GM19328 (cell line): ENCODE results near the gene LDAH.

Experiments
- ATAC-seq: cut with Tn5 transposase; IDR thresholded peaks from one replicate; pipeline ENCODE4 v1.9.1; 2021; ENCODE audit warnings: mild to moderate bottlenecking, moderate library complexity; ENCODE audit not compliant: unreplicated experiment

The LDAH gene

GRCh38 chr2:20641123-20641985 is 181.5 kb downstream of the LDAH start:
- no peak for ATAC-seq

- no peak for ATAC-seq
Observed at GRCh38 chr2:20640411-20641122, 182.3 kb downstream of the LDAH start.

DNA sequence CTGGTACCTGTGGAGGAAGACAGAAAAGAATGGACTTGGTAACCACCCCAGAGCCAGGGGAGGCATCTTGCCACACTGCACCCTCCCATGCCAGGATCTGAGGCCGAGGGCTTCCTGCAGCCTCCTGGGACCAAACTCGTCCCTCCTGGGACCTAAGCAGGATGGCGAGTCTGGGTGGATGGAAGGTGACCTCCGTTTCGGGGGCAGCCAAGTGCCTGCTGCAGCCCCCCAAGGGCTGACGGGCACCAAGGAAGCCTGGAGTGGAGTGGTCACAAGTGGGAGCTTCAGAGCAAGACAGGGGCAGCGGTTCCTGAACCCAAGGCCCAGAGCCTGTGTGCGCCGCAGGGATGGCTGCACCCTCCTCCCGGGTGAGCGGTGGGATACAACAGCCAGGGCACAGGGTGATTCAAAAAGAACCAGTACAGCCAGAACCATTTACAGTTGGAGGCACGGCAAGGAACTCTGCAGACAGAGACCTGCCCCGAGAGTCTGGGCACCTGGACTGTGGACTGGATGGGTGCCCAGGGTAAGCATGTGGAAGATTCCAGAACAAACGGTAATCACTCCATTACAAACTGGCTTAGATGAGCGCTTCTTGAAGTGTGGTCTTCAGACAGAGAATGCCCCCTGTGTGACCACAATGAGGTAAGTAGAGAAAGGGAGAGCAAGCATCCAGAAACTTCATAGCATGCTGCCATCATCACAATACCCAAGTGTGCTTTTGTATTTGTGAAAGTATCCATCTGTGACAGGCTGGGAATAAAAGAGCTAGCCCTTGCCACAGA is 184.1 kb downstream of the LDAH start:
- ATAC-seq: no peak

- no peak for ATAC-seq
Observed at GRCh38 chr2:20638014-20638413, 184.9 kb downstream of the LDAH start.

DNA sequence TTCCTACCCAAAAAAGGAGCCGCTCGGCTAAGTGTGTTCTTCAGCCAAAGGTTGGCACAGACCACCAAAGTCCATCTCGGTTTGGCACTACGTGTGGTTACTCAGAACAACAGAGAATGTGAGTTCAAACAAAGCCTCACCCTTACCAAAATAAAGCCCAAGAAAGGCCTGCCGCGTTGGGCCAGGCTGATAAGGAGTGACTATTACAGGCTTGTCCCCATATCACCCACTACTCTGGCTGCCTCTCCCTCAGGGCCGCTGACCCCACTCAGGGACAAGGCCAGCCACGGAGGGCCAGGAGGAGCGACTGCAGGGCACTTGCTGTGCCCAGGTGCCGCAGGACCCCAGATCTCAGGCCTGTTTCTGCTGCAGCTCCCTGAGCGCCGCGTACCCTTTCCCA is 185.8 kb downstream of the LDAH start:
- no peak for ATAC-seq

- ATAC-seq: peak; percentile 82
Observed at GRCh38 chr2:20635675-20636584, 187.0 kb downstream of the LDAH start.

- no peak for ATAC-seq
Observed at GRCh38 chr2:20635113-20635510, 187.8 kb downstream of the LDAH start.

- ATAC-seq: no peak
Observed at GRCh38 chr2:20634507-20635112, 188.3 kb downstream of the LDAH start.
